DOHH2 (cell line): Measurements from ENCODE around the gene PID1.

Experiments
- EZH2phosphoT487 ChIP-seq: fragments of 200-600 bp; sonication (generic); IDR thresholded peaks from 2 replicates; pipeline ENCODE4 v1.6.1; 2017; ENCODE audit warnings: borderline replicate concordance, mild to moderate bottlenecking, antibody characterized with exemption, low read length, moderate library complexity, mixed read lengths
- TF ChIP-seq, protein P1 (sequence below): fragments of 200-600 bp; sonication (generic); IDR thresholded peaks from one replicate; pipeline ENCODE4 v1.5.1; 2014; ENCODE audit warnings: antibody characterized with exemption, mild to moderate bottlenecking, low read depth, low read length; ENCODE audit not compliant: poor library complexity, severe bottlenecking

DNA sequence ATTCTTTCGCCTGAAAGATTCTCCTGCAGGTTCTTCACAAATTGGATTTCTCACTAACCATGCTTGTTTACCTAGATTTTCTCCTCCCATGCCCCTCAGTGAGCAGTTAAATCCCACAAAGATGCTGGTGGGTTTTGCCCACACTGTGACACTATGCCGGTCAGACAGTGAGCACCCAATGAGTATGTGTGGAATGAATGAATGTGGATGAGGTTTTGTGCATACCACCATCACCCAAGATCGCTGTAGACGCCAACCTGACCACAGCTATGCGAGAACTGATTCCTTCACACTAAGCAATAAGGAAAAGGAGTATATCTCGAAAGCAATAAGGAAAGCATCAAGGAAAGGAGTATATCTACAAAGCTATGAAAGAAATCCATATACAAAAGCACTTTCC, 116.7 kb downstream of the PID1 start:
- TF ChIP-seq, protein P1, sequence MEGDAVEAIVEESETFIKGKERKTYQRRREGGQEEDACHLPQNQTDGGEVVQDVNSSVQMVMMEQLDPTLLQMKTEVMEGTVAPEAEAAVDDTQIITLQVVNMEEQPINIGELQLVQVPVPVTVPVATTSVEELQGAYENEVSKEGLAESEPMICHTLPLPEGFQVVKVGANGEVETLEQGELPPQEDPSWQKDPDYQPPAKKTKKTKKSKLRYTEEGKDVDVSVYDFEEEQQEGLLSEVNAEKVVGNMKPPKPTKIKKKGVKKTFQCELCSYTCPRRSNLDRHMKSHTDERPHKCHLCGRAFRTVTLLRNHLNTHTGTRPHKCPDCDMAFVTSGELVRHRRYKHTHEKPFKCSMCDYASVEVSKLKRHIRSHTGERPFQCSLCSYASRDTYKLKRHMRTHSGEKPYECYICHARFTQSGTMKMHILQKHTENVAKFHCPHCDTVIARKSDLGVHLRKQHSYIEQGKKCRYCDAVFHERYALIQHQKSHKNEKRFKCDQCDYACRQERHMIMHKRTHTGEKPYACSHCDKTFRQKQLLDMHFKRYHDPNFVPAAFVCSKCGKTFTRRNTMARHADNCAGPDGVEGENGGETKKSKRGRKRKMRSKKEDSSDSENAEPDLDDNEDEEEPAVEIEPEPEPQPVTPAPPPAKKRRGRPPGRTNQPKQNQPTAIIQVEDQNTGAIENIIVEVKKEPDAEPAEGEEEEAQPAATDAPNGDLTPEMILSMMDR = no peak
- no peak for TF ChIP-seq EZH2phosphoT487
